Immature natural killer cell (primary cell): ENCODE measurements around the gene CORO6. TPM values are rescaled to one million over a fixed set of nuclear protein-coding genes. Genes with fewer than 3 reads are reported as not detected.
"Not testable (repeated sequence)": the region's sequence is repeated elsewhere in the genome, so short reads cannot be mapped to it uniquely, and the experiment has no call there.

Experiments
- DNase-seq, 3 donors: peaks; one replicate each; pipeline ENCODE4 v3.0.0; 2022; ENCODE audit warnings: mixed read lengths in 1 of 3
- H3K27ac Mint-ChIP-seq, 6 donors: one replicate each; pipeline ENCODE4 v1.8.0; 2020; ENCODE audit warnings: mixed read lengths in 6 of 6, mild to moderate bottlenecking in 5 of 6, inconsistent platforms in 4 of 6, moderate library complexity in 3 of 6
- H3K27me3 Mint-ChIP-seq, 3 donors: one replicate each; pipeline ENCODE4 v1.8.0; 2020 to 2021; ENCODE audit warnings: low read depth in 3 of 3, mild to moderate bottlenecking in 3 of 3, mixed read lengths in 3 of 3, moderate library complexity in 3 of 3, inconsistent platforms in 1 of 3
- H3K36me3 Mint-ChIP-seq, 3 donors: one replicate each; pipeline ENCODE4 v1.8.0; 2020; ENCODE audit warnings: mixed read lengths in 3 of 3, inconsistent platforms in 2 of 3, mild to moderate bottlenecking in 2 of 3
- H3K4me1 Mint-ChIP-seq, 2 donors: one replicate each; pipeline ENCODE4 v1.8.0; 2020; ENCODE audit warnings: inconsistent platforms in 2 of 2, mild to moderate bottlenecking in 2 of 2, mixed read lengths in 2 of 2, moderate library complexity in 1 of 2
- H3K4me3 Mint-ChIP-seq, 5 donors: one replicate each; pipeline ENCODE4 v1.8.0; 2020; ENCODE audit warnings: mild to moderate bottlenecking in 5 of 5, mixed read lengths in 5 of 5, inconsistent platforms in 3 of 5, moderate library complexity in 3 of 5
- H3K9me3 Mint-ChIP-seq, 6 donors: one replicate each; pipeline ENCODE4 v1.8.0; 2020; ENCODE audit warnings: mild to moderate bottlenecking in 6 of 6, mixed read lengths in 6 of 6, inconsistent platforms in 4 of 6, moderate library complexity in 3 of 6
- polyA plus RNA-seq, 3 donors: library from polyadenylated mRNA; unstranded; fragments of 300-500 nt; fragmentation: Illumina TruSeq; gene quantifications; one replicate each; pipeline ENCODE4 v1.2.3, GENCODE V29; 2021

The CORO6 gene
- 1 to 10 TPM in 1 of 3 donors, under 1 TPM in 2; 0.12 to 1.3 (median 0.38) TPM for polyA plus RNA-seq

- Mint-ChIP-seq H3K36me3 (no peaks in the 10 kb centered on the region), H3K4me3 (peak within 1 kb of the TSS; percentile 78 to 84 (median 84)), H3K9me3 (no peaks in the 10 kb centered on the region), H3K27me3 (peaks cover 3 to 20% (median 10%) of the 10 kb centered on the region in 3 donors), H3K4me1 (peaks cover 24 to 42% of the 10 kb centered on the region in 2 donors), H3K27ac (peak within 1 kb of the TSS; percentile 37 to 77 (median 56))
- DNase-seq = peak; percentile 62 to 66 (median 64)
Observed at GRCh38 chr17:29622337-29623282, at the start of gene CORO6. Gene CORO6 (minus strand): TSS chr17:29622912. CDS start chr17:29621421, 1,491 bp downstream.

- Mint-ChIP-seq H3K27ac (peak overlapping the region in 4 of 6 donors; percentile 37 to 70 (median 58)), H3K36me3 (peaks cover 5 to 43% (median 21%) of the 10 kb centered on the region in 3 donors)
Observed at GRCh38 chr17:29671661-29672060, 48.9 kb upstream of the CORO6 start.

GRCh38 chr17:29669266-29669665 lies 46.6 kb upstream of the CORO6 start:
- peaks cover 0 to 50% (median 19%) of the 10 kb centered on the region in 3 donors for H3K36me3 Mint-ChIP-seq
- H3K4me1 Mint-ChIP-seq = peaks cover 2 to 8% of the 10 kb centered on the region in 2 donors
- DNase-seq = no peak
- H3K27me3 Mint-ChIP-seq = no peaks in the 10 kb centered on the region
- H3K4me3 Mint-ChIP-seq = no peak overlapping the region
- no peaks in the 10 kb centered on the region for H3K9me3 Mint-ChIP-seq
- H3K27ac Mint-ChIP-seq = peak overlapping the region in 1 of 6 donors; percentile 57

More at GRCh38 chr17:29671661-29672060, 48.9 kb upstream of the CORO6 start:
- Mint-ChIP-seq H3K4me3 (no peak overlapping the region), H3K9me3 (no peaks in the 10 kb centered on the region), H3K4me1 (peaks cover 9 to 20% of the 10 kb centered on the region in 2 donors), H3K27me3 (no peaks in the 10 kb centered on the region)
- DNase-seq = no peak

GRCh38 chr17:29667969-29668368 lies 45.3 kb upstream of the CORO6 start:
- no peak for DNase-seq
- Mint-ChIP-seq H3K4me1 (peaks cover 2 to 6% of the 10 kb centered on the region in 2 donors), H3K27me3 (no peaks in the 10 kb centered on the region), H3K4me3 (no peak overlapping the region), H3K36me3 (peaks cover 3 to 42% (median 19%) of the 10 kb centered on the region in 3 donors), H3K9me3 (no peaks in the 10 kb centered on the region), H3K27ac (peak overlapping the region in 2 of 6 donors; percentile 23 to 69)

- peaks cover 3 to 13% of the 10 kb centered on the region in 2 donors for H3K4me1 Mint-ChIP-seq
Observed at GRCh38 chr17:29665481-29665810, 42.7 kb upstream of the CORO6 start.

GRCh38 chr17:29664743-29665480 lies 42.2 kb upstream of the CORO6 start:
- peaks cover 0 to under 1% (median 0%) of the 10 kb centered on the region in 6 donors for H3K9me3 Mint-ChIP-seq
- H3K4me1 Mint-ChIP-seq = peaks cover 3 to 13% of the 10 kb centered on the region in 2 donors
- peak overlapping the region in 5 of 6 donors; percentile 13 to 73 (median 23) for H3K27ac Mint-ChIP-seq
- H3K36me3 Mint-ChIP-seq = peaks cover 11 to 34% (median 11%) of the 10 kb centered on the region in 3 donors
- H3K4me3 Mint-ChIP-seq = no peak overlapping the region
- H3K27me3 Mint-ChIP-seq = no peaks in the 10 kb centered on the region
- DNase-seq = no peak

More at GRCh38 chr17:29665481-29665810, 42.7 kb upstream of the CORO6 start:
- Mint-ChIP-seq H3K4me3 (no peak overlapping the region), H3K27me3 (no peaks in the 10 kb centered on the region), H3K36me3 (peaks cover 10 to 34% (median 11%) of the 10 kb centered on the region in 3 donors), H3K9me3 (no peaks in the 10 kb centered on the region), H3K27ac (peak overlapping the region in 3 of 6 donors; percentile 23 to 73 (median 23))
- no peak for DNase-seq

- H3K27ac Mint-ChIP-seq = peak overlapping the region in 4 of 6 donors; percentile 1 to 78 (median 27)
Observed at GRCh38 chr17:29663155-29663554, 40.4 kb upstream of the CORO6 start.

GRCh38 chr17:29661213-29661612 lies 38.5 kb upstream of the CORO6 start:
- peaks cover 0 to 2% (median 1%) of the 10 kb centered on the region in 3 donors for H3K27me3 Mint-ChIP-seq
- H3K4me3 Mint-ChIP-seq = no peak overlapping the region
- peaks cover 5 to 29% (median 16%) of the 10 kb centered on the region in 3 donors for H3K36me3 Mint-ChIP-seq
- peak overlapping the region in 5 of 6 donors; percentile 2 to 38 (median 15) for H3K27ac Mint-ChIP-seq
- H3K9me3 Mint-ChIP-seq = peaks cover 0 to 1% (median 0%) of the 10 kb centered on the region in 6 donors
- H3K4me1 Mint-ChIP-seq = peaks cover 6 to 16% of the 10 kb centered on the region in 2 donors
- no peak for DNase-seq

More at GRCh38 chr17:29663155-29663554, 40.4 kb upstream of the CORO6 start:
- DNase-seq = no peak
- peaks cover 7 to 21% of the 10 kb centered on the region in 2 donors for H3K4me1 Mint-ChIP-seq
- no peak overlapping the region for H3K4me3 Mint-ChIP-seq
- H3K36me3 Mint-ChIP-seq = peaks cover 11 to 34% (median 16%) of the 10 kb centered on the region in 3 donors
- no peaks in the 10 kb centered on the region for H3K27me3 Mint-ChIP-seq
- H3K9me3 Mint-ChIP-seq = peaks cover 0 to 1% (median 0%) of the 10 kb centered on the region in 6 donors

- no peak for DNase-seq
- peak overlapping the region; percentile 53 to 83 (median 66) for H3K27ac Mint-ChIP-seq
- peaks cover 0 to 1% (median 0%) of the 10 kb centered on the region in 6 donors for H3K9me3 Mint-ChIP-seq
- H3K36me3 Mint-ChIP-seq = peaks cover 11 to 23% (median 21%) of the 10 kb centered on the region in 3 donors
- H3K4me1 Mint-ChIP-seq = peaks cover 6 to 22% of the 10 kb centered on the region in 2 donors
- peak overlapping the region in 1 of 5 donors; percentile 53 for H3K4me3 Mint-ChIP-seq
- H3K27me3 Mint-ChIP-seq = peaks cover 0 to 2% (median 1%) of the 10 kb centered on the region in 3 donors
Observed at GRCh38 chr17:29659155-29659554, 36.4 kb upstream of the CORO6 start.

- H3K4me3 Mint-ChIP-seq = no peak overlapping the region
- peaks cover 14 to 15% (median 14%) of the 10 kb centered on the region in 3 donors for H3K36me3 Mint-ChIP-seq
- no peak for DNase-seq
- peaks cover 0 to 2% (median 1%) of the 10 kb centered on the region in 3 donors for H3K27me3 Mint-ChIP-seq
- peaks cover 0 to 1% (median 0%) of the 10 kb centered on the region in 6 donors for H3K9me3 Mint-ChIP-seq
- peak overlapping the region in 1 of 6 donors; percentile 5 for H3K27ac Mint-ChIP-seq
- H3K4me1 Mint-ChIP-seq = peaks cover 4 to 15% of the 10 kb centered on the region in 2 donors
Observed at GRCh38 chr17:29655323-29655722, 32.6 kb upstream of the CORO6 start.

GRCh38 chr17:29653995-29654714 lies 31.4 kb upstream of the CORO6 start:
- no peak for DNase-seq
- H3K27me3 Mint-ChIP-seq = peaks cover 0 to 5% (median 1%) of the 10 kb centered on the region in 3 donors
- H3K9me3 Mint-ChIP-seq = no peaks in the 10 kb centered on the region
- peaks cover 14 to 26% (median 16%) of the 10 kb centered on the region in 3 donors for H3K36me3 Mint-ChIP-seq
- no peak overlapping the region for H3K27ac Mint-ChIP-seq
- peaks cover 2 to 12% of the 10 kb centered on the region in 2 donors for H3K4me1 Mint-ChIP-seq
- H3K4me3 Mint-ChIP-seq = no peak overlapping the region

GRCh38 chr17:29652976-29653375 lies 30.3 kb upstream of the CORO6 start:
- H3K4me3 Mint-ChIP-seq = no peak overlapping the region
- H3K36me3 Mint-ChIP-seq = peaks cover 15 to 32% (median 21%) of the 10 kb centered on the region in 3 donors
- peaks cover 3 to 5% (median 4%) of the 10 kb centered on the region in 3 donors for H3K27me3 Mint-ChIP-seq
- peaks cover 0 to 6% of the 10 kb centered on the region in 2 donors for H3K4me1 Mint-ChIP-seq
- no peak for DNase-seq
- peak overlapping the region in 2 of 6 donors; percentile 17 to 37 for H3K27ac Mint-ChIP-seq
- H3K9me3 Mint-ChIP-seq = no peaks in the 10 kb centered on the region

- not testable (repeated sequence) for DNase-seq, H3K4me1 Mint-ChIP-seq, H3K27me3 Mint-ChIP-seq, H3K4me3 Mint-ChIP-seq, H3K9me3 Mint-ChIP-seq, H3K27ac Mint-ChIP-seq
- H3K36me3 Mint-ChIP-seq = peaks cover 17 to 34% (median 23%) of the 10 kb centered on the region in 3 donors
Observed at GRCh38 chr17:29651913-29652312, 29.2 kb upstream of the CORO6 start.
